Thyroid gland (tissue), 4 donors: ENCODE data around the gene GORASP1.

ENCODE experiments used
- CTCF ChIP-seq, 6 experiments: fragments of 200-600 bp in 3 of 6; fragments of 450-650 bp in 3 of 6; sonication (generic) in 3 of 6; IDR thresholded peaks; one replicate each; pipeline ENCODE4 v1.5.1; 2016 to 2019; ENCODE audit warnings: antibody characterized with exemption in 6 of 6, mild to moderate bottlenecking in 2 of 6, inconsistent platforms in 1 of 6, moderate library complexity in 1 of 6
- POLR2A ChIP-seq, 2 donors: fragments of 450-650 bp; IDR thresholded peaks; one replicate each; pipeline ENCODE4 v1.6.1; 2017; ENCODE audit warnings: antibody characterized with exemption in 2 of 2, mild to moderate bottlenecking in 2 of 2, moderate library complexity in 1 of 2

GRCh38 chr3:39154280-39155021 is 47.0 kb upstream of the GORASP1 start:
- TF ChIP-seq CTCF (IDR thresholded peaks at IDR 0.05) (no peak), POLR2A (IDR thresholded peaks at IDR 0.05) (peak in 1 of 2 donors; percentile 11)
